Measurements from ENCODE around the gene PLIN1.

The PLIN1 gene

DNA sequence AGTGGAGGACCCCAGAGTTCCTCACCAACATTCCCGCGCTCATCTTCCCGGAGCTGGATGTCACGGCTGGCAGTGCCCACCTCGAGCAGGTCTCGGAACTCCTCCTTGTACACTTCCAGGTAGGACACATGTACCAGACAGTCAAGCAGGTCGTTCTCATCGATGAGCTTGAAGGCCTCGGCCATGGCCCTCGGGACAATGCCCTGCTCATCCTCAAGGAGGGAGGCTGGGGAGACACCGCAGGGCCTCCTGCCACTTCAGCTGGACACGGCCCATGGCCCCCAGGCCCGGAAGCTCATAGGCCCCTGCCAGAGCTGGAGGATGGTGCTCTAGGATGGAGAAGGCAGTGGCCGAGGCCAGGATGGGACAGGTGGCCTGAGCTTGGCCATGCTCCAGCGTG is 29.5 kb downstream of the PLIN1 start:
- no peak for DNase-seq

GRCh38 chr15:89649013-89649625 is 30.0 kb downstream of the PLIN1 start:
- no peak for DNase-seq

GRCh38 chr15:89648106-89649012 is 30.8 kb downstream of the PLIN1 start:
- no peak for DNase-seq

DNA sequence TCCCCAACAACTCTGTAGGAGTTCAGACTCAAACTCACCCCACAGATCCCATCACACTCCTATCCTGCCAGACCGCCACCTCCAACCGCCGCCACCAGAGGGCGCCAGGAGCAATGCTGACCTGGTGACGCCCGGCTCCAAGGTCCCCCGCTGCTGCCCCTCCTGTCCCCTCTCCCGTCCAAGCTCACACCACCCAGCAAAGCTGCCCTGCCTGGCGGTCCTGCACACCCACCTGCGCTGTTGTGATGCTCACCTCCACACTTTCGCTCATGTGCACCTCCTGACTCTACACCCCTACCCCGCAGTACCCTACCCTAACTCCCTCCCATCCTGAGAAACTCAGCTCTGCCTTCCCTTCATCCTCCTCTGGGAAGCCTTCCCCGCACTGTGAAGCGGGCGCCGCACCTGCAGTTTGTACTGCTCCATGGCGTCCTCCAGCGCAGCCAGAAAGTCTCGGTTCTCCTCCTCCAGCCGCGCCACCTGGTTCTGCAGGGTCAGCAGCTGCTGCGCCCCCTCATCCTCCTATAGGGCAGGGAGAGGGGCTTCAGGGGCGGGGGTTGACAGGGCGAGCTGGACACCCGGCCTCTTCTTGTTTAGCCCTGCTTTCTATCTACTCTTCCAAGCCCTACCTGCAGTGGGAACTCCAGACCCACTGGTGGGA is 31.8 kb downstream of the PLIN1 start:
- peak; percentile 21 for DNase-seq

GRCh38 chr15:89646416-89647141 is 32.6 kb downstream of the PLIN1 start:
- DNase-seq: no peak

GRCh38 chr15:89645680-89646079 is 33.5 kb downstream of the PLIN1 start:
- DNase-seq: no peak

GRCh38 chr15:89642106-89642505 is 37.1 kb downstream of the PLIN1 start:
- DNase-seq: no peak

DNA sequence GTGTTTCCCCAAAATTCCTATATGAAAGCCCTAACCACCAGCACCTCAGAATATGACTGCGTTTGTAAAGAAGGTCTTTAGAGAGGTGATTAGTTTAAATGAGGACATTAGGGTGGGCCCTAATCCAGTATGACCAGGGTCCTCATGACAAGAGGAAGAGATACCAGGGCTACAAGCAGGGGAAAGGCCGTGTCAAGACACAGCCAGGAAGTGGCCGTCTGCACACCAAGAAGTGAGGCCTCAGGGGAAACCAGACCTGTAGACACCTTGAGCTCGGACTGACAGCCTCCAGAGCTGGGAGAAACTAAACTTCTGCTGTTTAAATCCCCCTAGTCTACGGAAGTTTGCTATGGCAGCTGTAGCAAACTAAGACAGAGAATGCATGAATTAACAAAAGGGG is 38.1 kb downstream of the PLIN1 start:
- DNase-seq: no peak

DNA sequence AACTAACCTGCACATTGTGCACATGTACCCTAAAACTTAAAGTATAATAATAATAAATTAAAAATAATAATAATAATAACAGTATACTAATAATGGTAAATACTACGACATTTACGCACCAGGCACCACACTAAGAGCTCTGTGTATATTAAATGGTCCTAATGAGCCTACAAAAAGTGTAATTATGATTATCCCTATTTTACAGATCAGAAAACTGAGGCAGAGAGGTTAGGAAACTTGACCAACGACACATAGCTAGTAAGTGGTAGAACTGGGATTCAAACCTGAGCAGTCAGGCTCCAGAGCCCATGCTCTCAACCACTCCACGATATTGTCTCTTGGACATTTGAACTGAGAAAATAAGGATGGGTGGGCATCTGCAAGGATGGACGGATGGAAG is 38.9 kb downstream of the PLIN1 start:
- DNase-seq: no peak

DNA sequence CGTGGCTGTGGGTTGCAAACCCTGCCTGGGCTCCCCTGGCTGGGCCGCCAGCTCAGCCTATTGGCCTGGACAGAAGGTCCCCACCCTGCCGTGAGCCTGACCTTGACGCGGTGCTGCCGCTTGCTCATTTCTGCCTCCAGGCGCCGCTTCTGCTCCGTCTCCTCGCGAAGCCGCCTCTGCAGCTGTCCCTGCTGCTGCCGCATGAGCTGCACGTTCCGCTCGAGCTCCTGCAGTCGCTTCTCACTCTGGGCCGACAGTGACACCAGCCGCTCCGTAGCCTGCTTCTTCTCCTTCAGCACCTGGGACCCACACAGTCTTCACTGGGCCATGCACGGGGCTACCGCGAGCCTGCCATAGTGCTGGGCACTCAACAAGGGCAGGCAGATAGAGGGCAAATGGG is 45.6 kb downstream of the PLIN1 start:
- DNase-seq: no peak

DNA sequence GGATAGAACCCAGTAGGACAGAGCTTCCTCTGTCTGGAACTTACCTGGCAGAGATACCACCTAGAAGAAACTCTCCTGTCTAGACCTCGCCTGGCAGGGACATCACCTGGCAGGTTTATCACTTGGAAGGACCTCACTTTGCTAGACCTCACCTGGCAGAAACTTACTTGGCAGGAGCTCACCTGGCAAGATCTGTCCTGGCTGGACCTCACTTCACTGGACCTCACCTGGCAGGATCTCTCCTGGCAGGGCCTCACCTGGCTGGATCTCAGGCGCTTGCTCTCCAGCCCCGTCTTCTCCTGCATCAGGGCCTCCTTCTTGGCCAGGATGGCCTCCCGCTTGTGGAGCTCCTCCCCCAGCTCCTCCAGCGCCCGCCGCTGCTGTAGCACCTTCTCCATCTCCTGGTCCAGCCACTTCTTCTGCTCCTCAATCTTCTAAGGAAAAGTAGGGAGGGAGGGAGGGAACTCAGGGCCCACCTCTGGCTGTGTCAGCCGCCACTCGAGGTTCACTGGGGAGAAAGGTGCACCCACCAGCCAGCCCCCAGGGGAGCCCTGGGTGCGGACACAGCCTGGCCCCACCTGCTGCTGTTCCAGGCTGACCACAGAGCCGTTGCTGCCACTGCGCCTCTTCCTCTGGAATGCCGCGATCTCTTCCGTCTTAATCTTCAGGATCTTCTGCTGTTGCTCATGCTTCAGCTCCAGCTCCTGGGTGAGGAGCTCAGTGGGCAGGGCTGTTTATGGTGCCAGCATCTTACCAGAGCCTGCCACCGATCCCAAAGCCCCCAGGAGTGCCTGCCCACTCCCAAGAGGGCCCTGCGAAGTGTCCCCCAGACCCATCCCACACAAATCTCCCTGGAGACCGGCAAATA is 46.4 kb downstream of the PLIN1 start:
- no peak for DNase-seq

- DNase-seq: no peak
Measured at GRCh38 chr15:89631902-89632264, 47.3 kb downstream of the PLIN1 start.

- no peak for DNase-seq
Measured at GRCh38 chr15:89630974-89631901, 47.9 kb downstream of the PLIN1 start.

DNA sequence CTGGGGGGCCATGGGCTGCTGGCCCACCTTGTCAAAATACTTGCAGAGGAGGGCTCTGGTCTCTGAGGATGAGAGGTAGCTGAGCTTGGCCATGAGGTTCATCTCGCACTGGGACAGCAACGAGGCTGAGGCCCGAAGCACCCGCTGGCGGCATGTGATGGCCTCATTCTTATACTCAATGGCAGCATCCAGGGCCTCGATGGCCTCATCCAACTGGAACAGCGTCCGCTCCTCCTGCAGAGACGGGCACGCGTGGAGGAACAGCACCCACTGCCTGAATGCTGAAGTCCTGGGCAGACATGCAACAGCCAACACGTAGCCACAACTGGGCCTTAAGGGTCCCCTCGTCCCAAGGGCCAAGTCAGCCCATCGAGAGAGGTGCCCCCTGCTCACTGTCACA is 48.9 kb downstream of the PLIN1 start:
- DNase-seq: no peak

GRCh38 chr15:89629829-89630228 is 49.3 kb downstream of the PLIN1 start:
- DNase-seq: no peak

- no peak for DNase-seq
Measured at GRCh38 chr15:89628806-89629715, 50.1 kb downstream of the PLIN1 start.

DNA sequence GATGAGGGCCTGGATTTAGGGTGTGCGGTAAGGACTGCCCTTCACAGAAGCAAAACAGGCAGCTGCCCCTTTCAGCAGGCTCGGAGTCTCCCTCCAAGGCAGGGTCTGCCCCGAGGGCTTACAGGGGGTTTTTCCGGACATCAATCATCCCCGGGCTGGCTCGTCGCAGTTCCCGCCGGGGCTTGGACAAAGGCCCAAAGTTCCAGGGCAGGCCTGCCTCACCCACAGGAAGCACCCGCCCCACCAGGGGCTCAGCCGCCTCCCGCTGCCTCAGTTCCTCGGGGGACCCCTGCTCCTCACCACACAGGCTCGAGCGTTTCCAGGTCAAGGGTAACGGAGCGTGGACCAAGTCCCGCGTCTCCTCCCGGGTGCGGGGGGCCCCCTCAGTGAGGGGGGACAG is 50.9 kb downstream of the PLIN1 start:
- DNase-seq: no peak

DNA sequence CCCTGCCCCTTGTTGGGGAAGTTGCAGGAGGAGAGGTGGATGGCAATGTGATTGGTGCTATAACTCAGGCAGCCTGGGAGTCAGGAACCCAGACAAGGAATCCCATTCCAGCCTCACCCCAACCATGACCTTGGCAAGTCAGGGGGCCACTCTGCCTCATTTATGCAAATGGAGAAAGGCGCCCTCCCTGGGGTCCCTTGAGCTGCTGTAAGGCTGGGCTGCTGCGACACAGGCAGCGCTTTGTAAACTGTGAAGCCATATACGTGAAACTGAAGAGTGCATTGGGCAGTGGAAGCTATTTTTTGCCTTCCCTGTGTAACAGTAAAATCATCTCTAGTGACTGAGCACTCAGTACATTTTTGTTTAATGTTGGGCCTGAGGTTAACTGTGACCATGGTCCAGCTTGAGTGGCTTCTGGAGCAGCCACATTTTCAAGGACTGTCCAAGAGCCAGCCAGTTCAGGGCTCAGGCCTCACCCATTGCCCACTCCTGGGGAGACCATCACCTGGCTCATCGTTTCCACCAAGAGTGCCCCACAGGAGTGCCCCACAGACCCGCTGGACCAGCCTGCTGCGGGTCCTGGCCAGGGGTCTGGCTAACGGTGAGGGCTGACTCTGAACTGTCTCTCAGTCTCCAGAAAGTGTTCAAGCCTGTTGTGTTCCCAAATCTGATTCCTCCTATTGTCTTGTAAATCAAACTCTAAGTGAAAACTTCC is 51.8 kb downstream of the PLIN1 start:
- no peak for DNase-seq

GRCh38 chr15:89625716-89626115 is 53.5 kb downstream of the PLIN1 start:
- DNase-seq: no peak
